ENCODE measurements around the gene HSPD1. TPM values are rescaled to one million over a fixed set of nuclear protein-coding genes. Genes with fewer than 3 reads are reported as not detected.

The HSPD1 gene
- total and polyA plus RNA-seq, 2 of the 13 experiments (the other 11 are each of a cell fraction or from before 2014, with no cell fraction given): 685 to 2,610 TPM

- no peak for TF ChIP-seq PLSCR1 (CRISPR knock-in tag; IDR thresholded peaks at IDR 0.05; ENCODE audit: borderline replicate concordance)
- peak; percentile 53 for TF ChIP-seq TAF15 (IDR thresholded peaks at IDR 0.05; ENCODE audit: low read depth, low read length, poor library complexity, severe bottlenecking)
- 0 out of 2 replicates have a peak, but pooled peaks have one; percentile 7 for TF ChIP-seq MAFF (IDR thresholded peaks at IDR 0.05; ENCODE audit: low read depth, low read length)
- TF ChIP-seq NFIC (IDR thresholded peaks at IDR 0.05; ENCODE audit: low read length): peak; percentile 11; the same call in 1 of the 2 replicates
- no peak for TF ChIP-seq ZNF782 (CRISPR knock-in tag; IDR thresholded peaks at IDR 0.05; ENCODE audit: borderline replicate concordance)
- peak; percentile 58; the same call in 1 of the 2 replicates for TF ChIP-seq ZFP37 (CRISPR knock-in tag; IDR thresholded peaks at IDR 0.05; ENCODE audit: borderline replicate concordance)
- TF ChIP-seq AGO1 (IDR thresholded peaks at IDR 0.05; ENCODE audit: low read depth, low read length, poor library complexity, severe bottlenecking): peak; percentile 96
- peak; percentile 27; the same call in 1 of the 3 replicates for TF ChIP-seq MXI1 (IDR thresholded peaks at IDR 0.05; ENCODE audit: borderline replicate concordance, low read depth, low read length)
- TF ChIP-seq KDM5A (IDR thresholded peaks at IDR 0.05; ENCODE audit: borderline replicate concordance, low read length): 0 out of 2 replicates have a peak, but pooled peaks have one; percentile 31
- TF ChIP-seq SKI (IDR thresholded peaks at IDR 0.05; ENCODE audit: partially characterized antibody): no peak
- TF ChIP-seq XBP1 (CRISPR knock-in tag; IDR thresholded peaks at IDR 0.05): 0 out of 2 replicates have a peak, but pooled peaks have one; percentile 33
- peak; percentile 99 for TF ChIP-seq HNRNPLL (IDR thresholded peaks at IDR 0.05; ENCODE audit: low read depth, low read length, poor library complexity, severe bottlenecking)
- no peak for TF ChIP-seq ZBTB3 (CRISPR knock-in tag; IDR thresholded peaks at IDR 0.05; ENCODE audit: borderline replicate concordance, low read depth)
- peak; percentile 79 for TF ChIP-seq ASH2L (IDR thresholded peaks at IDR 0.05; ENCODE audit: insufficient read length, low read depth, low read length)
Observed at GRCh38 chr2:197498937-197499593, 575 bp downstream of the HSPD1 start (continued).
